NCI-H2196 treated with DMSO at 0.1 percent for 48 hours (cell line): Measurements from ENCODE around the gene PDCD1LG2.
"Not testable (repeated sequence)": the region's sequence is repeated elsewhere in the genome, so short reads cannot be mapped to it uniquely, and the experiment has no call there.

Experiments
- DNase-seq: peaks from one replicate; lab custom pipeline; 2025; ENCODE audit not compliant: unreplicated experiment; lab: John Stamatoyannopoulos, UW

PDCD1LG2 gene

DNA sequence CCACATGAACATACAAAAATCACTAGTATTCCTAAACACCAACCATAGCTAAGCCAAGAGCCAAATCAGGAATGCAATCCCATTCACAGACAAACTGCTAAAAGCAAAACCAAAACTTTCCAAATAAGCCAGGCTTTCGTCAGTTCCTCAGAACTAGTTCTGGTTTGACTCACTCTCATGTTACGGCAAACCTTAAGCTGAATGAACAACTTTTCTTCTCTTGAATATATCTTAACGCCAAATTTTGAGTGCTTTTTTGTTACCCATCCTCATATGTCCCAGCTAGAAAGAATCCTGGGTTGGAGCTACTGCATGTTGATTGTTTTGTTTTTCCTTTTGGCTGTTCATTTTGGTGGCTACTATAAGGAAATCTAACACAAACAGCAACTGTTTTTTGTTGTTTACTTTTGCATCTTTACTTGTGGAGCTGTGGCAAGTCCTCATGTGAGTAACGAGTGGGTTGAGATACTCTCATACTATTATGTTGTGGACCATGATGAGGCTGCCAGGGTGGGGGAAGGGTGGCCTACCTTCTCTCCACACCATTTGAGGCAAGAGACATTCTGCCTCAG is at the start of gene PDCD1LG2:
Gene PDCD1LG2 (plus strand): TSS at position 172 of the 572 bp plus-strand sequence. CDS start 12,016 bp downstream, outside the sequence.
- DNase-seq: no peak

DNA sequence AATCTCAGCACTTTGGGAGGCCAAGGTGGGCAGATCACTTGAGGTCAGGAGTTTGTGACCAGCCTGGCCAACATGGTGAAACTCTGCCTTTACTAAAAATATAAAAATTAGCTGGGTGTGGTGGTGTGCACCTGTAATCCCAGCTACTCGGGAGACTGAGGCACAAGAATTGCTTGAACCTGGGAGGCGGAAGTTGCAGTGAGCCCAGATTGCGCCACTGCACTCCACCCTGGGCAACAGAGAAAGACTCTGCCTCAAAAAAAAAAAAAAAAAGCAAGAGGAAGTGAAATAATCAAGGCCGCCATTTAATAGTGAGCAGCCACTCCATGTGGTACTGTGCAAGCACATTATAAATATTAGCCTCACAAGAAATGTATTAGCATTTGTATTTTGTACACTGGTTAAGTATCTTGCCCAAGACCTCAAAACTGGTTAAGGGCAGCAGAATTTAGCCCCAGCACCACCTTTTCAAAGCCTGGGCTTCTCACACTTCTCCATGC is 45.5 kb upstream of the PDCD1LG2 start:
- not testable (repeated sequence) for DNase-seq

DNA sequence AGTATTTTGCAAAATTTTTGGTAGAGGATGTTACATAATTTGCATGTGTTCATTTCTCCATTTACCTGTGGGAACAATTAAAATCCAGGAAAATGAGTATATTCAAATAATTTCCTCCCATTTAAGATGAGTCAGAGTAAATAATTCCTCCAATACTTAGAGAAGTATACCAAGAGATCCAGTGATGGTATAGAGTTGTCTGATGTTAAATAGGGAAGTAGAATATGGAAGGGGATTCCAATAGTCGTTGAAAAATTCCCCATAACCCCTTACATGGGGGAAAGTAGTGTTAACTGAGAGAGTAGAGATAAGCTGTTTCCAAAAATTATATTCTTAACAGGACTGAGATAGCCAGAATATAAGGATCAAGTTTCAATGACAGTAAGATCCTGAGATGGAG is 44.3 kb upstream of the PDCD1LG2 start:
- no peak for DNase-seq

DNA sequence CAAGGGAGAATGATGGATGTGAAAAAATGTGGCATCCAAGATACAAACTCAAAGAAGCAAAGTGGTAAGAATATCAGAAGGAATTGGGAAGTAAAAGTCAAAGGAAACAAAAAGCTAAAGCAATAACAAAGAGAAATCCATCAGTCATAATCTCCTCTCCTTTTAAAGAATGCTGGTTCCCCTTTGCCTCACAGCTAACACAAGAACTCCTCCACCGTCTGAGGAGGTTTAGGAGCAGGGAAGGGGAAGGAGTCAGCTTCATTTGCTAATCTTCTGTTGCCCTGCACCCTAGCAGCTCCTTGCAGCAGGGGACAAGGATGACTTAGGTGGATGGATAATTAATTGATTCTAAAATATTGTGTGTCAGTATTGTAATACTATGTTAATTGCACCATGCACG is 43.6 kb upstream of the PDCD1LG2 start:
- DNase-seq: no peak

DNA sequence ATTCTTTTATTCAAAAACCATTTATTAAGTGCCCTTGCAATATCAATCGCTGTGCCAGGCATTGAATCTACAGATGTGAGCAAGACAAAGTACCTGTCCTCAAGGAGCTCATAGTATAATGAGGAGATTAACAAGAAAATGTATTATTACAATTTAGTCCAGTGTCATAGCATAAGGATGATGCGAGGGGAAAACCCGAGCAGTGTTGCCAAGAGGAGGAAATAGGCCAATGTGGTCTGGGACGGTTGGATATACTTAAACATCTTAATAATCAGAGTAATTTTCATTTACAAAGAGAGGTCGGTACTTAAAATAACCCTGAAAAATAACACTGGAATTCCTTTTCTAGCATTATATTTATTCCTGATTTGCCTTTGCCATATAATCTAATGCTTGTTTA is 41.5 kb upstream of the PDCD1LG2 start:
- DNase-seq: no peak

DNA sequence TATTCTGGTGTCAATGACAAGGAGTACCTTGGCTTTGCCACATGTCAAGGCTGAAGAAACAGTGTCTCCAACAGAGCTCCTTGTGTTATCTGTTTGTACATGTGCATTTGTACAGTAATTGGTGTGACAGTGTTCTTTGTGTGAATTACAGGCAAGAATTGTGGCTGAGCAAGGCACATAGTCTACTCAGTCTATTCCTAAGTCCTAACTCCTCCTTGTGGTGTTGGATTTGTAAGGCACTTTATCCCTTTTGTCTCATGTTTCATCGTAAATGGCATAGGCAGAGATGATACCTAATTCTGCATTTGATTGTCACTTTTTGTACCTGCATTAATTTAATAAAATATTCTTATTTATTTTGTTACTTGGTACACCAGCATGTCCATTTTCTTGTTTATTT is 40.2 kb upstream of the PDCD1LG2 start:
- DNase-seq: no peak

DNA sequence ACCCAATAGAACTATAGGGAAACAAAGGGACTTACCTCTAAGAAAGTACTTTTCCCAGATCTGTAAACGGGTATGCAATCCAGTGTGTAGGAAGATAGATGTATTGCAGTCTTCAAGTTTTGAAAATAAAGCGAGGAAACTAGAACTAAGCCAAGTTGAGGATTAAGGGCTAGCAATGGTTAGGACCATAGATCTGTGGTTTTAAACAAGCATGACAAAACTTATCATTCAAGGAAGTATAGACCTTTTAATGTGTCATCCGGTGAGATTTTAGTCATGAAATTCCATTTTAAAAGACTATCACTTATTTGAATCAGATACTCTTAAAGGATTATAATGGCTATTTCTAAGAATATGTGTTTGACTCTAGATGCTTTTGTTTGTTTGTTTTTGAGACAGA is 39.5 kb upstream of the PDCD1LG2 start:
- no peak for DNase-seq

DNA sequence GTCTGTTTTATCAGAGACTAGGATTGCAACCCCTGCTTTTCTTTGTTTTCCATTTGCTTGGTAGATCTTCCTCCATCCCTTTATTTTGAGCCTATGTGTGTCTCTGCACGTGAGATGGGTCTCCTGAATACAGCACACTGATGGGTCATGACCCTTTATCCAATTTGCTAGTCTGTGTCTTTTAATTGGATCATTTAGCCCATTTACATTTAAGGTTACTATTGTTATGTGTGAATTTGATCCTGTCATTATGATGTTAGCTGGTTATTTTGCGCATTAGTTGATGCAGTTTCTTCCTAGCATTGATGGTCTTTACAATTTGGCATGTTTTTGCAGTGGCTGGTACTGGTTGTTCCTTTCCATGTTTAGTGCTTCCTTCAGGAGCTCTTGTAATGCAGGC is 34.7 kb upstream of the PDCD1LG2 start:
- DNase-seq: not testable (repeated sequence)

DNA sequence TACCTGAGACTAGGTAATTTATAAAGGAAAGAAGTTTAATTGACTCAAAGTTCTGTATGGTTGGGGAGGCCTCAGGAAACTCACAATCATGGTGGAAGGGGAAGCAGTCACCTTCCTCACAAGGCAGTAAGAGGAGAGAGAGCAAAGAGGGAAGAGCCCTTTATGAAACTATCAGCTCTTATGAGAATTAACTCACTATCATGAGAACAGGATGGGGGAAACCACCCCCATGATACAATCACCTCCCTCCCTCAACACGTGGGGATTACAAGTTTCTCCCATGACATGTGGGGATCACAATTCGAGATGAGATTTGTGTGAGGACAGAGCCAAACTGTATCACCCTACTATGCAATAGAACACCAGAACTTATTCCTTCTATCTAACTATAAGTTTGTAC is 32.1 kb upstream of the PDCD1LG2 start:
- DNase-seq: no peak

DNA sequence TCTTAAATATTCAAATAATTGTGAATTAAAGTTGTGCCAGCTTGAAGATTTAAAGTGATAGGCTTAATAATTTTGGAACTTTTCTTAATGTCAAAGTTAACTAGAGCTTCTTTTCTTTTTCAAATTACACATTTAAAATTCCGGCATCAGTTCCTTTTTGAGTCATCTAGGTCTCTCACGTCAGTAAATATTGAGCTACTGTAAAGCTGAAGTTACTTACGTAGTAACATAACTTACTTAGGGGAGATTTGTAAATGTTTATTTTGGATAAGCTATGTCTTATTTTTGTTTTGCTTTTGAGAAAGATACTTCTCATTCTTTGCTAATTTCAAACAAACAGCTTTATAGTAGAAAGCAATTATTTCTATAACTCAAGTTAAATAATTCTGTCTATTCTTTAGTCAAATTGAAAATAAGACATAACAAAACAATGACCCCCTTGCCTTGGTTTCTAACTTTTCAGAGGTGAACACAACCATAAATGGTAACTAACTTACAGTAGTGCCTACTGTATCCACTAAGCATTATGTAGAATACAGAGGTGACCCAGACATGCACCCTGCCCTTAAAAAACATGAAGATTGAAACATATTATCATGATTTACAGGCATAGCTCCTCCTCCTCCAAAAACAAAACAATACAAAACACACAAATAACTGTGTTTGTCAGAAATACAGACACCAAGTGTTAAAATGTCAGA is 30.2 kb upstream of the PDCD1LG2 start:
- DNase-seq: no peak

DNA sequence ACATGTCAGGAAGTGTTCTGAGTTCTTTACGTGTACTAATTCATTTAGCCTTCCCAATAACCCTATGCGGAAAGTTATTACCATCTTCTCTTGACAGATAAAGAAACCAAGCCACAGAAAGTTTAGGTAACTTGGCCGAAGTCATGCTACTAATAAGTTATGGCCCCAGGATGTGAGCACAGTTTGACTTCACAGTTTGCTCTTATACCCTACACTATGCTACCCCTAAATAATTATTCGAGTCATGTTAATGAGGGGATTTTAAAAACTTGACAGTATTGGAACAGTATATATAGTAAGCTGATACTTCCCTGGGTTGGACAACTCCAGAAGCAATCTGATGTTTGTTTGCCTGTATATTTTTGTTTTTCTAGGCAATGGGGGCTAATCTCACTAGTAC is 29.4 kb upstream of the PDCD1LG2 start:
- DNase-seq: no peak

DNA sequence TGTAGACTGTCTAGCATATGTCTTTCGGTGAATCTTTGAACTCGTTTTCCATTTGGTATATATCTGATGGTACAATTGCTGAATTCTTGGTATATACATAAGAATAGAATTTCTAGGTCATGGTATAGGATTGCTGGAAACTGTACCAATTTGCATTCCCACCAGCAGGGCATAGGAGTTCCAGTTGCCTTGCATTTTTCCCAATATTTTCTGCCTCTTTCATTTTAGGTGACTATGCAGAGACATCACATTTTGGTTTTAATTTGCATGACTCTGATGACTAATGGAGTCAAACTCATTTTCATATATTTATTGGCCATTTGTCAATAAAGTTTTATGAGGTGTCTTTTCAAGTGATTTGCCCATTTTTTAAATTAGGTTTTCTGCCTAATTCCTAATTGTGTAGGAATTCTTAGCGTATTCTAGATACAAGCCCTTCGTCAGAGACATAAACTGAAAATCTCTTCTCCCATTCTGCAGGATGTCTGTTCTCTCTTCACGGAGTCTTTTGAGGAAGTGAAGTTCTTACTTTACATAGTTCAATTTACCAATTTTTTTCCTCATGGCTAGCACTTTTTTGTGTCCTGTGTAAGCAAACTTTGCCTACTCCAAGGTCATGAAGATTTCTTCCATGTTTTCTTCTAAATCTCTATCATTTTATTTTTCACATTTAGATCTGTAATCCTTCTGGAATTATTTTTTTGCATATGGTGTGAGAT is 28.9 kb upstream of the PDCD1LG2 start:
- no peak for DNase-seq

DNA sequence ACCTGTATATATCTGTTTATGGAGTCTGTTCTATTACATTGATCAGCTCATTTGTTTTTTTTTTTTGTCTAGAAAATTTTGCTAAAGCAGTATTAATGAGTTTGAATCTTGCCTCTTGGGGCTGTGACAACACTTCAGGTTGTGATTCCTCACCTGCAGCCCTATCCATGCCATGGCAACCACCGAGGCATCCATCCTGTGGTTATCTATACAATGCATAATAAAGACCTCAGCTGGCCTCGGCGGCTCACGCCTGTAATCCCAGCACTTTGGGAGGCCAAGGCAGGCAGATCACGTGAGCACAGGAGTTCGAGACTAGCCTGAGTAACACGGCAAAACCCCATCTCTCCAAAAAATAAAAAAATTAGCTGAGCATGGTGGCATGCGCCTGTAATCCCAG is 28.1 kb upstream of the PDCD1LG2 start:
- no peak for DNase-seq

DNA sequence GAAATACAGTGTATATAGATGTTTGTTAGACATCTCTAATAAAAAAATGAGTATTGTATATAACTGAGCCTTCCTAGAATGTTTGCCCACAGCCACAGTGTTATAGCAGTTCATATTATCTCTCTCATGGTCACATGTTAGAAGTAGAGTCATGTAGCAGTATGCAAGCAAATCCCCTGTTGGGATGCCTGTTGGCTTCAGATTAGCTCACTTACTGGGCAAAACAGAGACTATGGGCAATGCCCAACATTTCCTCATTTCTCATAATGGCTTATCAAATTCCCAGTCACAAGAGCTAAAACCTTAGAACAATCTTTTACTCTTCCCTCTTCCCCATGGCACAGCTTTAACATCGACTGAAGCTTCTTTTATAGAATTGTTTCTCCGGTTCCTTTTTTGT is 27.0 kb upstream of the PDCD1LG2 start:
- no peak for DNase-seq

DNA sequence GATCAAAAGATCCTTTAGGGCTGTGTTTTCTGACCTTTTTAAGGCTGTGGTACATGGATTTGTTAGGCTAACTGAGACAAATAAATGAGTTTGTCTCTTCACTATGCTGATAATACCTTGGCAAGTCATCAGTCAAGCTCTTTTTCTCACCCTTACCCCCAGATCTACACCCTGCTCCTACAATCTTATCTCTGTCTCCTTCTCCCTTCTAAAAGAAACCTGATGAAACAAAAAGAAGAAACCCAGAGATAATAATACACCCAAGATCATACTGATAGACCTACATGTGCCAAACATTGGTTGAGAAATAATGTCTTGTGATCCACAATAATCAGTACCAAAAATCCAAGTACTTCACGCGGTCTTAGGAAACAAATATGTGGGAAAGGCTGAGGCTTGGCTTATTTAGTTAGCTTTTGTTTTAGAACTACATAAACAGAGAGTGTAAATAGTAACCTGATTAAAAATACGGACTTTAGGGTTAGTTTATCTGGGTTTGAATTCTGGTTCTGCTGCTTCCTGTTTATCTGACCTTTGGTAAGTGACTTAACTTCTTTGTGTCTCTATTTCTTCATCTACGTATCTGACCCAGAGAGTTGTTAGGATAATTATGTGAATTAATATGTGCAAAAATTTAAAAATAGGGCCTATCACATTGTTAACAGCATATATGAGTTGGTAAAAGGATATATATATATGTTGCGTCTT is 24.8 kb upstream of the PDCD1LG2 start:
- DNase-seq: no peak

DNA sequence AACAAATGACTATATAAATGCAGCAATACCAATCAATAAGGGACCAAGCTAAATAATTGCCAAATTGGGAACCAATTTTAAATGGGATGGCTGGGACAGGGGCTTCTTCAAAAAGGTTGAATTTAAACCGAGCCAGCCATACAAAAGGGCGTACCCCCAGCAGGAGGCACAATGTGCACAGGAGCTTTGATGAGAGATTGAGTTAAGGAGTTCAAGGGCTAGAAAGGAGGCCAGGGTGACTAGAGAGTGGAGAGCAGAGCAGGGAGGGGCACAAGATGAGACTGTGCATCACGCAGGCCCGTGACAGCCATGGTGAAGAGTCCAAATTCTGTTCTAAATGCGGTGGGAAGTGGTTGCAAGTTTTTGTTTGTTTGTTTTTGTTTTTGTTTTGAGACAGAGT is 23.3 kb upstream of the PDCD1LG2 start:
- no peak for DNase-seq

DNA sequence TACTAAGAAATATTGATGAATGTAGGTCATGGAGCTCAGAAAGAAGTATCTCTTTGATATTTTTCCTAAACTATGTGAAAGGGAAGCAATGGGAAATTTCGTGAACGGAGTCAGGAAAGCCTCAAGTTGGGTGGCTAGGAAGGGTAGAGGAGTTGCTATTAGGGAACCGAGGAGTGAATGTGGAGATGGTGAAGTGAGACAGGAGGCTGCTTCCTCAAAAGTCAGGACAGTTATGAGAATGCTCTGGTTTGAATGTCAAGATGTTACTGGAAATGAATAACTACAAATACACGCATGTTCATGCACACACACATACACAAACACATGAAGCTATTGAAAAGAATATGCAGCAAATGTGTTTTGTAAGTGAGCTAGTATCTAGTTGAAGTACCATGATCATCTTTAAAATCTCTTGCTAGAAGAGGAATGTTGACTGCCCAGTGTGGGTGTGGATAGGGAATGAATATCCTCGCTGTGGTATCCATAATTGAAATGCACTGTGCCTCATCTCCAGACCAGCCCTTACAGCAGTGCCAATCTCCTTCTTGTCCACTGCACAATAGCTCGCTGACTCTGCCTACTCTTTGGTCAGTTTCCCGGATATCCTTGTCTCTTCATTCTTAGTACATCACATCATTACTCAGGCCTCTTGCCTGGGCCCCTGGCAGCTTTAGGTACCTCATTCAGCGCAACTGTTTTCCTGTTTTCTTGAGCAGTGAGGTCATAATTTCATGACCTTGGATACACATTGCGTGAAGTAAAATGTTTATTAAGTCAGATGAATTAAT is 21.9 kb upstream of the PDCD1LG2 start:
- DNase-seq: no peak

DNA sequence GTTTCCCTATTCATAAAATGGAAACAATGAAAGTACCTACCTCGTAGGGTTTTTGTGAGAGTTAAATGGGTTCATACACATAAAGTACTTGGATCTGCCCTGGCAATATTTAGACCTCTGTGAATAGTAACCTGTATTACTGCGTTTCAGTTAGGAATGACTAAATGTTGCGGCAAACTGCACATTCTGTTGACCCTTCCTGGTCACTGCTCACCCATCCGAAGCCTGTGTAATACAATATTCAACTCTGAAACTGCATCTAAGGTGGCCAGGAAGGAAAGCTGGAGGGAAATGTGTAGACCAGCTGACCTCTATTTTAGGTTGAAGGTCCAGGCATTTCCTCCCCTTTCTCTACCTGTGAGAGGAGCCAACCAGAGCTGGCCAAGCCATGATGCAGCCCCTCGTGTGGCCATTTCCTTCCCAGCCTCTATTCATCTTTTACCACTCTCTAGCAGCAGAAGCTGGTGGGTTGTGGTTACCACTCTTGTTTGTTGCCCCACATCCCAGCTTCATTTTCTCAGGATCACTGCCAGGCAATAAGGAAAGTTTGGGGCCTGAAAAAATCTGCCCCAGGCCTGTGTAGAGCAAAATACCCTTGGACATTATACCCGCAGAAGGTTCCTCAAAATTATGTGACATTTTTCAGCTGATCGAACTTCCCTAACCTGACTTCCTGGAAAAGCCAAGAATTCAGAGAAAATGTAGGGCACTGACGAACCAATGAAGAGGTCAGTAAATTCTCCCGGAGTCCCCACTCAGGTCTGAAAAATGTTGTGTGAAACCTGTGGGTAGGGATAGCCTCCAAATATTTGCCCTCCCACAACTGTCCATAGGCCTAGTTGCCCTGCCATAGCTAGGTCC is 20.5 kb upstream of the PDCD1LG2 start:
- DNase-seq: no peak

DNA sequence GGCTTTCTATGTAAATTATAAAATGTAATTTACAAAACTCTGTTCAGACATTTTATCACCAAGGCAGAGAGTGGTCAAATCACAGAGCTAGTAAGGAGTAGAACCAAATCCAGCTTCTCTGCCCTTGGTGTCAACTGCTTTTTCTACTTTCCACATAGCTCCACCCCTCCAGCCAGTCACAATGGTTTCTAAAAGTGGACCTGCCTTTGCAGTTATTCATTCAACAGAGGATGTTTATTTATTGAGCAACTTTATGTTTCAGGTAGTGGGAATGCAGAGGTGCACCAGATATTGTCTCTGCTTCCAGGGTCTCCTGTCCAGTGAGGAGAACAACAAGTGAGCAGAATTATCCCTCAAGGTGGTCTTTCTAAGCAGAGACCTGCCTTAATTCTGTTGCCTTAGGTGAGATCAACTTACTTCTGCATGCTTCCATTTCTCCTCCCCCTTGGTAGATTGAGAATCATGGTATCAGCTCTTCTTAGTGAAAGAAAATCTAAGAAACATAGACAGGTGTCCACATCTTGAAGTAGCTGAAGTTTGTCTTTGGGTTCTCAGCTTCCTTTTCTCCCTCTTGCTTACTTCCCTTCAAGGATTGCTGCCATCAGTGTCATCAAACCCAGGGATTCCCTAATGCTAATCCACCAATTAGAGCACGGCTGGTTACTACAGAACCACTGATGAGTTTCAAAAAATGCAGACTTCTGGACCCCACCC is 17.2 kb upstream of the PDCD1LG2 start:
- no peak for DNase-seq
